HFFc6 (cell line): ENCODE measurements around the gene H6PD. TPM values are rescaled to one million over a fixed set of nuclear protein-coding genes. Genes with fewer than 3 reads are reported as not detected.

Source experiments
- DNase-seq: peaks from one replicate; pipeline ENCODE4 v3.0.0-alpha.2; 2018
- H3K27ac Mint-ChIP-seq: 2 replicates; pipeline ENCODE4 v1.8.0; 2020; ENCODE audit warnings: mild to moderate bottlenecking, mixed read lengths
- H3K27me3 Mint-ChIP-seq: 2 replicates; pipeline ENCODE4 v1.8.0; 2021; ENCODE audit warnings: mild to moderate bottlenecking, moderate library complexity, mixed read lengths; ENCODE audit not compliant: insufficient read depth
- H3K36me3 Mint-ChIP-seq: 2 replicates; pipeline ENCODE4 v1.8.0; 2021; ENCODE audit warnings: low read depth, mixed read lengths
- H3K4me1 Mint-ChIP-seq: 2 replicates; pipeline ENCODE4 v1.8.0; 2020; ENCODE audit warnings: low read depth, mixed read lengths
- H3K4me3 Mint-ChIP-seq: 2 replicates; pipeline ENCODE4 v1.8.0; 2020; ENCODE audit warnings: mild to moderate bottlenecking, moderate library complexity, mixed read lengths
- H3K9me3 Mint-ChIP-seq: 2 replicates; pipeline ENCODE4 v1.8.0; 2020; ENCODE audit warnings: mild to moderate bottlenecking, mixed read lengths
- CTCF ChIP-seq: fragments of 200-600 bp; sonication (generic); IDR thresholded peaks from 2 replicates; pipeline ENCODE4 v1.5.0; 2021; ENCODE audit warnings: antibody characterized with exemption, mild to moderate bottlenecking
- total RNA-seq, 6 experiments: library from RNA; stranded (reverse); fragmentation: NEBNext Ultra II Directional; extraction: Animal tissue kit (Norgen Biotek cat#: 25700); gene quantifications; 2 replicates in 1 of 6; 3 replicates in 5 of 6; pipeline ENCODE4 v1.2.3, GENCODE V29; 2021

The H6PD gene
- total RNA-seq, 6 experiments from 2014 or later, result 14.6 to 19.6 (median 16.1) TPM

GRCh38 chr1:9201401-9202239, 33.0 kb upstream of the H6PD start:
- Mint-ChIP-seq H3K4me1 (peaks cover 86% of the 10 kb centered on the region), H3K36me3 (peaks cover 4% of the 10 kb centered on the region; the same call in 1 of the 2 replicates), H3K27me3 (no peaks in the 10 kb centered on the region; the same call in 1 of the 2 replicates), H3K9me3 (no peaks in the 10 kb centered on the region), H3K4me3 (peak overlapping the region; percentile 91), H3K27ac (peak overlapping the region; percentile 88)
- peak; percentile 73 for DNase-seq
- no peak for TF ChIP-seq CTCF

DNA sequence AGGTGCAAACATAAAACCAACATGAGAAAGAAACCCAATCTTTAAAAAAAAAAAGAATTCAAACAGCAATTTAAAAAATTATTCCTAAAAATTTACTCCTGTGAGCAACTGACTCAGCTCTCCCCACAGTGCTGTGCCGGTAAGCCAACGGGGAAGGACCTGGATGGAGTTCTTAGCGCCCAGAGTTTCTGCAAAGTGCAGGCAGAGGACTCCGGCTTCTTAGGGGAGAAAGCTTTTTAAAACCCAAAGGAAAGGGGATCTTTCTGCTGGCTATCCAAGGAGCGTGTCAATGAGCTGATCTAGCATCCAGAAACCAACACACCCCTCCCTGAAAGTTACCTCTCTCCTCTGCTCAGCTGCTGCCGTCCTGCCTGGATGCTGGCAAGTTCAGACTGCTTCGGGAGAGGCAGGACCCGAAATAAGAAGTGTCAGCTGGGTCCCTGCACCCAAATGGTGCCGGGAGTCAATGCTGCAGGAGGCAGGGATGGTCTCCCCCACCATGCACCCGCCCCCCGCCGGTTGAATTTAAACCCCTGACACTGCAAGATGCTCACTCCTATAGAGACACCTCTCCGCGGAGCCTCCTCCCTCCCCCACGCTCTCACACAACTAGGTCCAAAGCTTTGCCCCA, 32.2 kb upstream of the H6PD start:
- Mint-ChIP-seq H3K27ac (peak overlapping the region; percentile 88), H3K36me3 (peaks cover 4% of the 10 kb centered on the region; the same call in 1 of the 2 replicates), H3K9me3 (no peaks in the 10 kb centered on the region), H3K4me3 (peak overlapping the region; percentile 91), H3K4me1 (peaks cover 86% of the 10 kb centered on the region), H3K27me3 (no peaks in the 10 kb centered on the region; the same call in 1 of the 2 replicates)
- no peak for DNase-seq
- no peak for TF ChIP-seq CTCF

GRCh38 chr1:9203511-9203982, 31.0 kb upstream of the H6PD start:
- Mint-ChIP-seq H3K4me3 (peak overlapping the region; percentile 91), H3K9me3 (no peaks in the 10 kb centered on the region), H3K27ac (peak overlapping the region; percentile 54; the same call in 1 of the 2 replicates), H3K27me3 (no peaks in the 10 kb centered on the region), H3K36me3 (peaks cover 4% of the 10 kb centered on the region; the same call in 1 of the 2 replicates), H3K4me1 (peaks cover 84% of the 10 kb centered on the region)
- no peak for TF ChIP-seq CTCF
- no peak for DNase-seq

- H3K27ac Mint-ChIP-seq, result peak overlapping the region; percentile 54
- DNase-seq, result no peak
- no peaks in the 10 kb centered on the region for H3K9me3 Mint-ChIP-seq
- H3K36me3 Mint-ChIP-seq, result peaks cover 4% of the 10 kb centered on the region; the same call in 1 of the 2 replicates
- TF ChIP-seq CTCF, result no peak
- H3K4me1 Mint-ChIP-seq, result peaks cover 77% of the 10 kb centered on the region
- peak overlapping the region; percentile 49 for H3K4me3 Mint-ChIP-seq
- no peaks in the 10 kb centered on the region for H3K27me3 Mint-ChIP-seq
Observed at GRCh38 chr1:9204156-9204720, 30.3 kb upstream of the H6PD start.

- no peak for TF ChIP-seq CTCF
- peak; percentile 75 for DNase-seq
- Mint-ChIP-seq H3K4me3 (peak overlapping the region; percentile 65), H3K9me3 (no peaks in the 10 kb centered on the region), H3K27me3 (peaks cover 3% of the 10 kb centered on the region), H3K4me1 (peaks cover 77% of the 10 kb centered on the region), H3K36me3 (peaks cover 4% of the 10 kb centered on the region; the same call in 1 of the 2 replicates), H3K27ac (peak overlapping the region; percentile 86)
Observed at GRCh38 chr1:9207086-9207485, 27.5 kb upstream of the H6PD start.
